Heart left ventricle (tissue), 16 donors: ENCODE measurements around the gene CRYBB2. TPM values are rescaled to one million over a fixed set of nuclear protein-coding genes. Genes with fewer than 3 reads are reported as not detected.

Source experiments
- ATAC-seq, 4 donors: fragments of 200-7000 bp; cut with Tn5 transposase; one replicate each; pipeline ENCODE4 v1.9.1; 2020 to 2022; ENCODE audit warnings: moderate library complexity in 4 of 4, mild to moderate bottlenecking in 3 of 4, moderate number of reproducible peaks in 1 of 4
- DNase-seq, 5 donors: peaks; one replicate each; pipeline ENCODE4 v3.0.0-alpha.2; 2020
- H3K27ac ChIP-seq, 12 donors: fragments of 200-600 bp; sonication (generic) in 4 of 12; one replicate each; pipeline versions ENCODE4 v1.5.0 to v1.8.0; 2016 to 2022; ENCODE audit warnings: mild to moderate bottlenecking in 2 of 12
- H3K27me3 ChIP-seq, 9 donors: fragments of 200-600 bp; sonication (generic) in 2 of 9; one replicate each; pipeline versions ENCODE4 v1.5.1 to v1.8.0; 2016 to 2022; ENCODE audit warnings: mild to moderate bottlenecking in 3 of 9
- H3K36me3 ChIP-seq, 9 donors: fragments of 200-600 bp; sonication (generic) in 2 of 9; one replicate each; pipeline versions ENCODE4 v1.5.0 to v1.8.0; 2018 to 2022; ENCODE audit warnings: mild to moderate bottlenecking in 2 of 9
- H3K4me1 ChIP-seq, 12 donors: fragments of 200-600 bp; sonication (generic) in 4 of 12; one replicate each; pipeline versions ENCODE4 v1.5.0 to v1.8.0; 2016 to 2022; ENCODE audit warnings: mild to moderate bottlenecking in 3 of 12
- H3K4me3 ChIP-seq, 12 donors: fragments of 200-600 bp; sonication (generic) in 4 of 12; one replicate each; pipeline versions ENCODE4 v1.5.0 to v1.8.0; 2017 to 2022; ENCODE audit warnings: mild to moderate bottlenecking in 9 of 12, moderate library complexity in 4 of 12
- H3K9me3 ChIP-seq, 12 donors: fragments of 200-600 bp; sonication (generic) in 4 of 12; one replicate each; pipeline versions ENCODE4 v1.5.0 to v1.8.0; 2016 to 2022; ENCODE audit warnings: mild to moderate bottlenecking in 1 of 12
- POLR2A ChIP-seq, 2 donors: fragments of 450-650 bp; IDR thresholded peaks; one replicate each; pipeline ENCODE4 v1.6.1; 2017; ENCODE audit warnings: antibody characterized with exemption in 2 of 2, mild to moderate bottlenecking in 2 of 2, moderate library complexity in 2 of 2
- WGBS, 4 donors: extraction: QIAGEN DNeasy Blood & Tissue Kit in 2 of 4; methylation state at CpG; one replicate each; pipeline versions ENCODE4 v1.1.5 to v1.1.7; 2013 to 2018; 5-methylcytosine and 5-hydroxymethylcytosine counted together
- intact Hi-C, 10 donors: fragments of 100-400 bp; cut with DNase I; formaldehyde crosslinking; loops; one replicate each; pipeline versions ENCODE4 v1.11.1 to v1.14.2; 2022
- polyA plus RNA-seq, 2 donors: library from polyadenylated mRNA; stranded (reverse); fragments of 200-250 nt; gene quantifications; one replicate each; pipeline ENCODE4 v1.2.3, GENCODE V29; 2013
- total RNA-seq, 9 donors: library from RNA; depleted of rRNA in 2 of 9; stranded (reverse); fragments of >200 nt in 2 of 9; fragmentation: NEBNext Ultra II Directional in 3 of 9; extraction: Animal tissue kit (Norgen Biotek cat#: 25700) in 3 of 9; gene quantifications; one replicate each; pipeline versions ENCODE4 v1.1.0 to v1.2.4, GENCODE V29; 2016 to 2023
- TF ChIP-seq, protein P1 (sequence below), 12 donors: fragments of 200-600 bp; sonication (generic) in 4 of 12; IDR thresholded peaks; one replicate each; pipeline versions ENCODE4 v1.5.0 to v1.8.0; 2018 to 2022; ENCODE audit warnings: antibody characterized with exemption in 12 of 12, mild to moderate bottlenecking in 5 of 12
- donor health status: ischemic (EF 13 %, LVEDD 7.1; RV severe dilation, severe dysfunction).
- donor health status: healthy with polysubstance abuse.
- donor health status: DM: no; HTN: yes; CAD: no.
- donor health status: DM: no; HTN: no; CAD: no.
- donor health status: ischemic (EF 25% LVEDD 6.9; RV normal size, moderate dysfunction).
- donor health status: ischemic (EF 25% LVEDD 5.7; RV mildly dilated, moderate dysfunction).
- donor health status: healthy.
- donor health status: DM: yes; HTN: yes; CAD: no.
- donor health status: ischemic (EF 35%, LVEDD 5.7; RV mildly dilated, moderate dysfunction).
- donor health status: nonischemic (EF 11% LVEDD 7.7; RV severe dilation, severe dysfunction).
- donor health status: DM: yes; HTN: yes; CAD: no.
- donor health status: PGD.
- donor health status: ischemic (EF 29% LVEDD 5.4; RV normal size, mild dysfunction).
- donor health status: nonischemic (EF 23%, LVEDD 6.1; RV moderate dilation, normal function).

CRYBB2 gene
- total and polyA plus RNA-seq, 11 donors = not detected

- peaks cover 0 to 42% (median 11%) of the 10 kb centered on the region in 9 donors for H3K36me3 ChIP-seq
- peak in 1 of 4 donors; percentile 11 for ATAC-seq
- DNase-seq = no peak
- no peak for TF ChIP-seq POLR2A (IDR thresholded peaks at IDR 0.05)
- TF ChIP-seq, protein P1, sequence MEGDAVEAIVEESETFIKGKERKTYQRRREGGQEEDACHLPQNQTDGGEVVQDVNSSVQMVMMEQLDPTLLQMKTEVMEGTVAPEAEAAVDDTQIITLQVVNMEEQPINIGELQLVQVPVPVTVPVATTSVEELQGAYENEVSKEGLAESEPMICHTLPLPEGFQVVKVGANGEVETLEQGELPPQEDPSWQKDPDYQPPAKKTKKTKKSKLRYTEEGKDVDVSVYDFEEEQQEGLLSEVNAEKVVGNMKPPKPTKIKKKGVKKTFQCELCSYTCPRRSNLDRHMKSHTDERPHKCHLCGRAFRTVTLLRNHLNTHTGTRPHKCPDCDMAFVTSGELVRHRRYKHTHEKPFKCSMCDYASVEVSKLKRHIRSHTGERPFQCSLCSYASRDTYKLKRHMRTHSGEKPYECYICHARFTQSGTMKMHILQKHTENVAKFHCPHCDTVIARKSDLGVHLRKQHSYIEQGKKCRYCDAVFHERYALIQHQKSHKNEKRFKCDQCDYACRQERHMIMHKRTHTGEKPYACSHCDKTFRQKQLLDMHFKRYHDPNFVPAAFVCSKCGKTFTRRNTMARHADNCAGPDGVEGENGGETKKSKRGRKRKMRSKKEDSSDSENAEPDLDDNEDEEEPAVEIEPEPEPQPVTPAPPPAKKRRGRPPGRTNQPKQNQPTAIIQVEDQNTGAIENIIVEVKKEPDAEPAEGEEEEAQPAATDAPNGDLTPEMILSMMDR (IDR thresholded peaks at IDR 0.05) = no peak
- intact Hi-C loops = loop anchor here in 2 of 10 donors (10.0 kb wide), 1 partner anchor 135 kb away; no protein-coding TSS in a partner anchor
- H3K27me3 ChIP-seq = no peaks in the 10 kb centered on the region
- no peaks in the 10 kb centered on the region for H3K9me3 ChIP-seq
- no peak within 1 kb of the TSS for H3K27ac ChIP-seq
- no peak within 1 kb of the TSS for H3K4me3 ChIP-seq
- no peaks in the 10 kb centered on the region for H3K4me1 ChIP-seq
- 71 to 84% (median 77%) methylated on average over 17 of the region's 17 CpGs for WGBS, 4 donors
Measured at GRCh38 chr22:25199731-25200520, 19.5 kb upstream of the CRYBB2 start, which contains the start of gene CRYBB3. TSS of gene CRYBB3 (plus strand) at chr22:25199858. CDS start at chr22:25201397, 1,539 bp downstream.

DNA sequence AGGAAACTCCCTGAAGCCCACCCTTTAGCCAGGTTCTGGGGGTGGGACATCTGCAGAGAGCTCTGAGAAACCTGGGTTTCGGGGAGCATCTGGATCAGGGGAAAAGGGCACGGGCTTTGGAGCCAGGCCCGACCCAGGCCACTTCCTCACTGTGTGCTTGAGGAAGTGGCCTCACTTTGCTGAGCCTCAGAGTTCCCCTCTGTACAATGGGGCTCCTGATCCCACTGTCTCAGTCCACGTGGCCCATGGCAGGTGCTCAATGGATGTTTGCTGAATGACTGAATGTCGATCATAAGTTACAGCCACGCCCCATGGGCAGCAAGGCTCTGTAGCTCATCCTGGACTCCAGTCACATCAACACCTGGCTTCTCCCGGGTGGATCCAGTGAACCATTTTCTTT lies 18.5 kb upstream of the CRYBB2 start:
- Histone ChIP-seq H3K27me3 (no peaks in the 10 kb centered on the region), H3K36me3 (peaks cover 0 to 32% (median 7%) of the 10 kb centered on the region in 9 donors), H3K4me3 (no peak overlapping the region), H3K9me3 (no peaks in the 10 kb centered on the region), H3K4me1 (no peaks in the 10 kb centered on the region), H3K27ac (no peak overlapping the region)
- intact Hi-C loops = loop anchor here in 2 of 10 donors (10.0 kb wide), 1 partner anchor 134 kb away; no protein-coding TSS in a partner anchor
- DNase-seq = no peak
- whole genome bisulfite sequencing, 4 donors = 83 to 89% (median 86%) methylated on average over 3 to 7 of the region's 7 CpGs
- TF ChIP-seq, protein P1 (IDR thresholded peaks at IDR 0.05) = no peak
- no peak for TF ChIP-seq POLR2A (IDR thresholded peaks at IDR 0.05)
- no peak for ATAC-seq

GRCh38 chr22:25201557-25202273 lies 17.7 kb upstream of the CRYBB2 start:
- no peaks in the 10 kb centered on the region for H3K4me1 ChIP-seq
- TF ChIP-seq POLR2A (IDR thresholded peaks at IDR 0.05) = no peak
- TF ChIP-seq, protein P1 (IDR thresholded peaks at IDR 0.05) = no peak
- no peak overlapping the region for H3K27ac ChIP-seq
- no peaks in the 10 kb centered on the region for H3K27me3 ChIP-seq
- no peak overlapping the region for H3K4me3 ChIP-seq
- intact Hi-C loops = loop anchor here in 2 of 10 donors (10.0 kb wide), 1 partner anchor 133 kb away; no protein-coding TSS in a partner anchor
- ATAC-seq (no peak), DNase-seq (no peak)
- H3K36me3 ChIP-seq = peaks cover 0 to 24% (median 5%) of the 10 kb centered on the region in 9 donors
- WGBS, 4 donors = 65 to 76% (median 71%) methylated on average over 8 to 10 of the region's 10 CpGs
- no peaks in the 10 kb centered on the region for H3K9me3 ChIP-seq
